Neural cell (in vitro differentiated cells): ENCODE results near the gene GALNT10. TPM values are rescaled to one million over a fixed set of nuclear protein-coding genes. Genes with fewer than 3 reads are reported as not detected.

Source experiments
- H2AFZ ChIP-seq: fragments of 200-600, 300-800 bp; sonication (generic), shearing (Covaris generic); 2 replicates; pipeline ENCODE4 v1.6.0; 2014; ENCODE audit warnings: low read depth, mild to moderate bottlenecking, antibody characterized with exemption, low read length, moderate library complexity
- H3F3A ChIP-seq: fragments of 200-600 bp; shearing (Covaris generic); 2 replicates; pipeline ENCODE4 v1.6.1; 2016; ENCODE audit warnings: mild to moderate bottlenecking, moderate library complexity, mixed read lengths, antibody characterized with exemption, low read length; ENCODE audit not compliant: insufficient read depth, poor library complexity, severe bottlenecking
- H3K27ac ChIP-seq: fragments of 200-600, 300-800 bp; sonication (generic), shearing (Covaris generic); 2 replicates; pipeline ENCODE4 v1.5.1; 2014; ENCODE audit warnings: mild to moderate bottlenecking, low read length, moderate library complexity
- H3K27me3 ChIP-seq: fragments of 300-800, 200-600 bp; sonication (generic), shearing (Covaris generic); 2 replicates; pipeline ENCODE4 v1.6.0; 2014; ENCODE audit warnings: mild to moderate bottlenecking, low read depth, low read length, moderate library complexity; ENCODE audit not compliant: insufficient read depth
- H3K36me3 ChIP-seq: fragments of 300-800, 200-600 bp; sonication (generic), shearing (Covaris generic); 2 replicates; pipeline ENCODE4 v1.5.1; 2014; ENCODE audit warnings: mild to moderate bottlenecking, antibody characterized with exemption, low read length, moderate library complexity; ENCODE audit not compliant: insufficient read depth
- H3K4me2 ChIP-seq: fragments of 300-800, 200-600 bp; sonication (generic), shearing (Covaris generic); 2 replicates; pipeline ENCODE4 v1.6.0; 2014; ENCODE audit warnings: mild to moderate bottlenecking, low read length
- H3K4me3 ChIP-seq: fragments of 300-800, 200-600 bp; sonication (generic), shearing (Covaris generic); 2 replicates; pipeline ENCODE4 v1.5.1; 2014; ENCODE audit warnings: mild to moderate bottlenecking, low read length, moderate library complexity
- H3K79me2 ChIP-seq: fragments of 200-600 bp; shearing (Covaris generic); replicated peaks from 2 replicates; pipeline ENCODE4 v1.6.0; 2014; ENCODE audit warnings: mild to moderate bottlenecking, low read length, moderate library complexity; ENCODE audit not compliant: insufficient read depth
- H3K9ac ChIP-seq: fragments of 300-800, 200-600 bp; sonication (generic), shearing (Covaris generic); 2 replicates; pipeline ENCODE4 v1.6.1; 2016; ENCODE audit warnings: mild to moderate bottlenecking, low read length, mixed read lengths
- H3K9me2 ChIP-seq: fragments of 200-600 bp; shearing (Covaris generic); 2 replicates; pipeline ENCODE4 v1.6.1; 2016; ENCODE audit warnings: mild to moderate bottlenecking, low read length, mixed read lengths; ENCODE audit not compliant: insufficient read depth
- H3K9me3 ChIP-seq: fragments of 200-600, 300-800 bp; sonication (generic), shearing (Covaris generic); 2 replicates; pipeline ENCODE4 v1.6.1; 2016; ENCODE audit warnings: mild to moderate bottlenecking, mixed run types, low read length, moderate library complexity, mixed read lengths
- H4K20me1 ChIP-seq: fragments of 200-600 bp; shearing (Covaris generic); 2 replicates; pipeline ENCODE4 v1.6.1; 2016; ENCODE audit warnings: mild to moderate bottlenecking, mixed run types; ENCODE audit not compliant: insufficient read depth
- EP300 ChIP-seq: fragments of 450-650 bp; conservative IDR thresholded peaks from 2 replicates; pipeline ENCODE4 v1.6.1; 2014; ENCODE audit warnings: antibody characterized with exemption, mild to moderate bottlenecking, moderate library complexity; ENCODE audit not compliant: poor library complexity, severe bottlenecking
- EZH2 ChIP-seq: fragments of 200-600, 300-800 bp; shearing (Covaris generic), sonication (generic); IDR thresholded peaks from 2 replicates; pipeline ENCODE4 v1.6.1; 2014; ENCODE audit warnings: antibody characterized with exemption, low read length, borderline replicate concordance, mild to moderate bottlenecking; ENCODE audit not compliant: insufficient read depth, poor library complexity, severe bottlenecking
- MXI1 ChIP-seq: fragments of 450-650 bp; conservative IDR thresholded peaks from 2 replicates; pipeline ENCODE4 v1.6.1; 2014; ENCODE audit warnings: antibody characterized with exemption, mild to moderate bottlenecking; ENCODE audit not compliant: poor library complexity, severe bottlenecking
- POLR2AphosphoS5 ChIP-seq: IDR thresholded peaks from 2 replicates; pipeline ENCODE4 v1.6.1; 2012
- RAD21 ChIP-seq: fragments of 450-650 bp; conservative IDR thresholded peaks from 2 replicates; pipeline ENCODE4 v1.6.1; 2014; ENCODE audit warnings: antibody characterized with exemption, mild to moderate bottlenecking, moderate library complexity
- SMC3 ChIP-seq: fragments of 450-650 bp; conservative IDR thresholded peaks from 2 replicates; pipeline ENCODE4 v1.6.1; 2014; ENCODE audit warnings: antibody characterized with exemption, mild to moderate bottlenecking, moderate library complexity; ENCODE audit not compliant: poor library complexity
- TAF1 ChIP-seq: IDR thresholded peaks from 2 replicates; pipeline ENCODE4 v1.6.1; 2012; ENCODE audit warnings: low read depth
- polyA plus RNA-seq: library from polyadenylated mRNA; depleted of rRNA; stranded (reverse); fragments of >200 nt; gene quantifications from 2 replicates; pipeline ENCODE4 v1.2.3, GENCODE V29; 2014
- TF ChIP-seq, protein P1 (sequence below): fragments of 450-650 bp; IDR thresholded peaks from 2 replicates; pipeline ENCODE4 v1.5.1; 2014; ENCODE audit warnings: antibody characterized with exemption, mild to moderate bottlenecking, moderate library complexity; ENCODE audit not compliant: poor library complexity, severe bottlenecking
- TF ChIP-seq, protein P2 (sequence below): IDR thresholded peaks from 2 replicates; pipeline ENCODE4 v1.6.1; 2012; ENCODE audit warnings: borderline replicate concordance

Gene GALNT10
- polyA plus RNA-seq, 1 donor from 2014 or later, result 3.1 TPM

DNA sequence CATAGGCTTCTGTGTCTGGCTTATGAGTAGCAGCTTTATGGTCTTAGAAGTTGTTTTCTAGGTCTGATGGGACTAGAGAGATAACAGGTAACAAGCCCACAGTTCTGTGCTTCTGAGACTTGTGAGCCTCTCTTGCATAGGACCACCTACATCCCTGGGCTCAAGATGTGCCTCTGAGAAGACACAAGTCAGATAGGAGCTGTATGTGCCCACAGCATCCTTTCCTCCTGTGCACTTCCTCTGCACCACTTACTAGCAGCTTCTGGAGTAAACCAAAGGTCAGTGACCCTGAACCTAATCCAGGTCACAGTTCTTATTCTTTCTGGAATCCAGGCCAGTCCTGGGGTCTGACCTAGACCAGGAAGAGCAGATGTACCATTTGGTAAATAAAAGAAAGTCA lies 40.0 kb downstream of the GALNT10 start:
- Histone ChIP-seq H3K27me3 (no peaks in the 10 kb centered on the region), H3K9me3 (peaks cover 4% of the 10 kb centered on the region), H3K4me2 (no peak overlapping the region), H3K9me2 (no peaks in the 10 kb centered on the region), H3K9ac (no peak overlapping the region), H3K4me3 (no peak overlapping the region), H2AFZ (no peak overlapping the region), H3K36me3 (no peaks in the 10 kb centered on the region), H4K20me1 (no peaks in the 10 kb centered on the region), H3F3A (no peaks in the 10 kb centered on the region), H3K79me2 (no peaks in the 10 kb centered on the region), H3K27ac (no peak overlapping the region)
- no peak for TF ChIP-seq TAF1
- TF ChIP-seq RAD21, result no peak
- TF ChIP-seq, protein P1, sequence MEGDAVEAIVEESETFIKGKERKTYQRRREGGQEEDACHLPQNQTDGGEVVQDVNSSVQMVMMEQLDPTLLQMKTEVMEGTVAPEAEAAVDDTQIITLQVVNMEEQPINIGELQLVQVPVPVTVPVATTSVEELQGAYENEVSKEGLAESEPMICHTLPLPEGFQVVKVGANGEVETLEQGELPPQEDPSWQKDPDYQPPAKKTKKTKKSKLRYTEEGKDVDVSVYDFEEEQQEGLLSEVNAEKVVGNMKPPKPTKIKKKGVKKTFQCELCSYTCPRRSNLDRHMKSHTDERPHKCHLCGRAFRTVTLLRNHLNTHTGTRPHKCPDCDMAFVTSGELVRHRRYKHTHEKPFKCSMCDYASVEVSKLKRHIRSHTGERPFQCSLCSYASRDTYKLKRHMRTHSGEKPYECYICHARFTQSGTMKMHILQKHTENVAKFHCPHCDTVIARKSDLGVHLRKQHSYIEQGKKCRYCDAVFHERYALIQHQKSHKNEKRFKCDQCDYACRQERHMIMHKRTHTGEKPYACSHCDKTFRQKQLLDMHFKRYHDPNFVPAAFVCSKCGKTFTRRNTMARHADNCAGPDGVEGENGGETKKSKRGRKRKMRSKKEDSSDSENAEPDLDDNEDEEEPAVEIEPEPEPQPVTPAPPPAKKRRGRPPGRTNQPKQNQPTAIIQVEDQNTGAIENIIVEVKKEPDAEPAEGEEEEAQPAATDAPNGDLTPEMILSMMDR, result no peak
- TF ChIP-seq POLR2AphosphoS5, result no peak
- TF ChIP-seq, protein P2, sequence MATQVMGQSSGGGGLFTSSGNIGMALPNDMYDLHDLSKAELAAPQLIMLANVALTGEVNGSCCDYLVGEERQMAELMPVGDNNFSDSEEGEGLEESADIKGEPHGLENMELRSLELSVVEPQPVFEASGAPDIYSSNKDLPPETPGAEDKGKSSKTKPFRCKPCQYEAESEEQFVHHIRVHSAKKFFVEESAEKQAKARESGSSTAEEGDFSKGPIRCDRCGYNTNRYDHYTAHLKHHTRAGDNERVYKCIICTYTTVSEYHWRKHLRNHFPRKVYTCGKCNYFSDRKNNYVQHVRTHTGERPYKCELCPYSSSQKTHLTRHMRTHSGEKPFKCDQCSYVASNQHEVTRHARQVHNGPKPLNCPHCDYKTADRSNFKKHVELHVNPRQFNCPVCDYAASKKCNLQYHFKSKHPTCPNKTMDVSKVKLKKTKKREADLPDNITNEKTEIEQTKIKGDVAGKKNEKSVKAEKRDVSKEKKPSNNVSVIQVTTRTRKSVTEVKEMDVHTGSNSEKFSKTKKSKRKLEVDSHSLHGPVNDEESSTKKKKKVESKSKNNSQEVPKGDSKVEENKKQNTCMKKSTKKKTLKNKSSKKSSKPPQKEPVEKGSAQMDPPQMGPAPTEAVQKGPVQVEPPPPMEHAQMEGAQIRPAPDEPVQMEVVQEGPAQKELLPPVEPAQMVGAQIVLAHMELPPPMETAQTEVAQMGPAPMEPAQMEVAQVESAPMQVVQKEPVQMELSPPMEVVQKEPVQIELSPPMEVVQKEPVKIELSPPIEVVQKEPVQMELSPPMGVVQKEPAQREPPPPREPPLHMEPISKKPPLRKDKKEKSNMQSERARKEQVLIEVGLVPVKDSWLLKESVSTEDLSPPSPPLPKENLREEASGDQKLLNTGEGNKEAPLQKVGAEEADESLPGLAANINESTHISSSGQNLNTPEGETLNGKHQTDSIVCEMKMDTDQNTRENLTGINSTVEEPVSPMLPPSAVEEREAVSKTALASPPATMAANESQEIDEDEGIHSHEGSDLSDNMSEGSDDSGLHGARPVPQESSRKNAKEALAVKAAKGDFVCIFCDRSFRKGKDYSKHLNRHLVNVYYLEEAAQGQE, result no peak
- no peak for TF ChIP-seq SMC3
- TF ChIP-seq EP300, result no peak
- no peak for TF ChIP-seq EZH2
- no peak for TF ChIP-seq MXI1

DNA sequence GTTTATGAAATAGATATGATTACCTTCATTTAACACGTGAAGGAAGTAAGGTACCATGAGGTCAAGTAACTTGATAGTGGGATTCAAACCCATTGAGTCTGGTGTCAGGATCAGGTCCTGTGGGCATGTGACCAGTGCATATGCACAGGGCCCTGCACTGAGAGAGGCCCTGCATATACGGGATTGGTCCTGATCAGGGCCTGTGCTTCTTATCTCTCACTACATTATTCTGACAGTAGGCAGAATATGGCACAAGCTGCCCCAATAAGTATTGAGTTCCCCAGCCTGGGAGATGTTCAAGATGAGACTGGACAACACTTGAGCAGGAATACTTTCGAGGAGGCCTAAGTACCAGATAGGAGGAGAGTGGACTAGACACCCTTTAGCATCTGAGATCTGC lies 44.0 kb downstream of the GALNT10 start:
- Histone ChIP-seq H3K4me3 (no peak overlapping the region), H3K27me3 (no peaks in the 10 kb centered on the region), H3K27ac (no peak overlapping the region), H3K9ac (no peak overlapping the region), H3K9me2 (no peaks in the 10 kb centered on the region), H3F3A (no peaks in the 10 kb centered on the region), H3K4me2 (no peak overlapping the region), H4K20me1 (no peaks in the 10 kb centered on the region), H3K79me2 (no peaks in the 10 kb centered on the region), H2AFZ (no peak overlapping the region), H3K9me3 (no peaks in the 10 kb centered on the region), H3K36me3 (no peaks in the 10 kb centered on the region)
- no peak for TF ChIP-seq SMC3
- no peak for TF ChIP-seq TAF1
- TF ChIP-seq, protein P2, result no peak
- no peak for TF ChIP-seq RAD21
- TF ChIP-seq, protein P1, result no peak
- no peak for TF ChIP-seq POLR2AphosphoS5
- no peak for TF ChIP-seq EP300
- no peak for TF ChIP-seq EZH2
- TF ChIP-seq MXI1, result no peak
